ENCODE results near the gene FSCN2. TPM values are rescaled to one million over a fixed set of nuclear protein-coding genes. Genes with fewer than 3 reads are reported as not detected.
"Not testable (repeated sequence)": the region's sequence is repeated elsewhere in the genome, so short reads cannot be mapped to it uniquely, and the experiment has no call there.

Gene FSCN2
- total and polyA plus RNA-seq, 12 donors: 0.22 to 1.9 (median 0.72) TPM; not detected in 1

DNA sequence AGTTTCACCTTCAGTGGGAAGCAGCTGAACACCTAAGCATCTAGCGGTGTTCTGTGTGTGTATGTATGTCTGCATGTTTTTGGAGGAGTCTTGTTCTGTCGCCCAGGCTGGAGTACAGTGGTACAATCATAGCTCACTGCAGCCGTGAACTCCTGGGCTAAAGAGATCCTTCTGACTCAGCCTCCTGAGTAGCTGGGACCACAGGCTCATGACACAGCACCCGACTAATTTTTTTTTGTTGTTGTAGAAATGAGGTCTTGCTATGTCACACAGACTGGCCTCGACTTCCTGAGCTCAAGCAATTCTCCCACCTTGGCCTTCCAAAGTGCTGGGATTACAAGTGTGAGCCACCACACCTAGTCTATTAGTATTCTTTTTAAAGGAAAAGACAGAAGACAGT lies 54.2 kb downstream of the FSCN2 start:
- no peaks in the 10 kb centered on the region for H3K27me3 ChIP-seq
- 83 to 95% (median 88%) methylated on average over 5 of the region's 5 CpGs for WGBS, 4 donors
- peaks cover 0 to 69% of the 10 kb centered on the region in 2 donors for H3K36me3 ChIP-seq (replicated peaks in 1 of 2)
- no peaks in the 10 kb centered on the region for H3K4me1 ChIP-seq (replicated peaks in 1 of 2)
- TF ChIP-seq CTCF (IDR thresholded peaks at IDR 0.05): no peak
- no peak for TF ChIP-seq POLR2A (IDR thresholded peaks at IDR 0.05)
- H3K9me3 ChIP-seq (replicated peaks in 1 of 3): no peaks in the 10 kb centered on the region
- intact Hi-C loops (cut with DNase I): no loop called here
- no peak overlapping the region for H3K4me3 ChIP-seq
- DNase-seq: no peak
- H3K27ac ChIP-seq: no peak overlapping the region

DNA sequence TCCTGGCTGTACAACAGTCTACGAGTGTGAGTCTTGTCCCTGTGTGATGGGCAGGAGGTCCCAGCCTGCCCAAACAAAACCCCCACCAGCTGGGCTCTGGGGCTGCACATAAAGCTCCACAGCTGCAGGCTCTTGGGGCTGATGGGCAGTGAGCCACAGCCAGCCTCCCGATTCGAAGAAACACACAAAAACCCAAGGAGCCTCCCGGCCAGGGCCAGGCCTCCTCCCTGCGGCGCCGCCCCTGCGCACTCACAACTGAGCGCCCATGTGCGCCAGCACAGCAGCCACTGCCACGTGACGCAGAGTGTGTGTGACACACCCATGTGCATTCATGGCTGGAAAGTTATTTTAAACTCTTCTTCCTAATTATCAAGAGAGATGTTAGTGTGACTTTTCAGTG lies 54.6 kb downstream of the FSCN2 start:
- DNase-seq: no peak
- no peaks in the 10 kb centered on the region for H3K9me3 ChIP-seq (replicated peaks in 1 of 3)
- peaks cover 0 to 73% of the 10 kb centered on the region in 2 donors for H3K36me3 ChIP-seq (replicated peaks in 1 of 2)
- H3K4me1 ChIP-seq (replicated peaks in 1 of 2): no peaks in the 10 kb centered on the region
- 89 to 95% (median 93%) methylated on average over 10 to 12 of the region's 12 CpGs for WGBS, 4 donors
- H3K27ac ChIP-seq: no peak overlapping the region
- TF ChIP-seq CTCF (IDR thresholded peaks at IDR 0.05) (no peak), POLR2A (IDR thresholded peaks at IDR 0.05) (no peak)
- intact Hi-C loops (cut with DNase I): no loop called here
- H3K4me3 ChIP-seq: no peak overlapping the region
- no peaks in the 10 kb centered on the region for H3K27me3 ChIP-seq

GRCh38 chr17:81583589-81584342 lies 55.6 kb downstream of the FSCN2 start:
- H3K36me3 ChIP-seq (replicated peaks in 1 of 2): peaks cover 0 to 82% of the 10 kb centered on the region in 2 donors
- 72 to 76% (median 74%) methylated on average over 6 of the region's 6 CpGs for WGBS, 4 donors

GRCh38 chr17:81584771-81585170 lies 56.6 kb downstream of the FSCN2 start:
- H3K4me1 ChIP-seq (replicated peaks in 1 of 2); intact Hi-C loops (cut with DNase I); H3K4me3 ChIP-seq; H3K27ac ChIP-seq; H3K9me3 ChIP-seq (replicated peaks in 1 of 3); DNase-seq; H3K27me3 ChIP-seq: not testable (repeated sequence)
- H3K36me3 ChIP-seq (replicated peaks in 1 of 2): peaks cover 0 to 90% of the 10 kb centered on the region in 2 donors
- 94 to 96% (median 95%) methylated on average over 13 to 14 of the region's 14 CpGs for WGBS, 4 donors

More at GRCh38 chr17:81583589-81584342, 55.6 kb downstream of the FSCN2 start:
- H3K9me3 ChIP-seq (replicated peaks in 1 of 3): no peaks in the 10 kb centered on the region
- no peak for DNase-seq
- no peaks in the 10 kb centered on the region for H3K4me1 ChIP-seq (replicated peaks in 1 of 2)
- H3K27me3 ChIP-seq: no peaks in the 10 kb centered on the region
- TF ChIP-seq CTCF (IDR thresholded peaks at IDR 0.05) (no peak), POLR2A (IDR thresholded peaks at IDR 0.05) (no peak)
- no peak overlapping the region for H3K4me3 ChIP-seq
- no peak overlapping the region for H3K27ac ChIP-seq
- intact Hi-C loops (cut with DNase I): no loop called here

DNA sequence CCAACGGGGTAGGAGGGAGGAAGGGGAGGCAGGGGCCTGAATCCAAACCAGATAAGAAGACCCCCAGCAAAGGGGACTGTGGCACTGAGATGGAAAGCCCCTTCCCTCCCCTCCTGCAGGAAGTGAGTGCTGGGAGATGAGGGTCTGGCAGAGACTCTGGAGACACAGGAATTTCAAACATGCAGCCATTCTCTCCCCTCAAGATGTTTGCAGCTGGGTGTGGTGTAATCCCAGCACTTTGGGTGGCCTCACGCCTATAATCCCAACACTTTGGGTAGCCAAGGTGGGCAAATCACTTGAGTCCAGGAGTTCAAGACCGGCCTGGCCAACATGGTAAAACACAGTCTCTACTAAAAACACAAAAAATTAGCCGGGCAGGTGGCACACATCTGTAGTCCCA lies 57.9 kb downstream of the FSCN2 start:
- H3K36me3 ChIP-seq (replicated peaks in 1 of 2): peaks cover 0 to 96% of the 10 kb centered on the region in 2 donors
- WGBS, 4 donors: 83 to 92% (median 87%) methylated on average over 2 to 4 of the region's 4 CpGs
- no peak for DNase-seq
- no peaks in the 10 kb centered on the region for H3K9me3 ChIP-seq (replicated peaks in 1 of 3)
- no peak overlapping the region for H3K4me3 ChIP-seq
- no peaks in the 10 kb centered on the region for H3K27me3 ChIP-seq
- H3K27ac ChIP-seq: no peak overlapping the region
- intact Hi-C loops (cut with DNase I): no loop called here
- H3K4me1 ChIP-seq (replicated peaks in 1 of 2): no peaks in the 10 kb centered on the region
- TF ChIP-seq POLR2A (IDR thresholded peaks at IDR 0.05) (no peak), CTCF (IDR thresholded peaks at IDR 0.05) (no peak)
